Middle frontal gyrus (tissue), 1 donor: Measurements from ENCODE around the gene ICOS.

Source experiments
- DNase-seq: peaks from one replicate; pipeline ENCODE4 v3.0.0-alpha.2; 2015; ENCODE audit warnings: low spot score; ENCODE audit errors: extremely low spot score

Gene ICOS, protein sequence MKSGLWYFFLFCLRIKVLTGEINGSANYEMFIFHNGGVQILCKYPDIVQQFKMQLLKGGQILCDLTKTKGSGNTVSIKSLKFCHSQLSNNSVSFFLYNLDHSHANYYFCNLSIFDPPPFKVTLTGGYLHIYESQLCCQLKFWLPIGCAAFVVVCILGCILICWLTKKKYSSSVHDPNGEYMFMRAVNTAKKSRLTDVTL

DNA sequence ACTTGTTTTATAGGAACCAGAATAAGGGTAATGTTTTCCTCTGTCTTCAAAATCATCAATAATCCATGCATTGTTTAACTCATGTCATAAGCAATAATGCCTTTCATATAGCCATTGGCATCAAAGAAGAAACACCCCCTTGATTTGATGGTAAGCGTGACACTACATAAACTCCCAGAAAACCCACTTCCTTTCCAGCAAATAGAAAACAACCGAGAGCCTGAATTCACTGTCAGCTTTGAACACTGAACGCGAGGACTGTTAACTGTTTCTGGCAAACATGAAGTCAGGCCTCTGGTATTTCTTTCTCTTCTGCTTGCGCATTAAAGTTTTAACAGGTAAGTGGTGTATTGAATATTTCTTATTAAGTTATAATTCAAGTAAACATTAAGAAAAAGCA is at the start of gene ICOS:
ICOS (plus strand) TSS at position 229 of the 400 bp plus-strand sequence; CDS start at position 281, 52 bp downstream.
- no peak for DNase-seq

DNA sequence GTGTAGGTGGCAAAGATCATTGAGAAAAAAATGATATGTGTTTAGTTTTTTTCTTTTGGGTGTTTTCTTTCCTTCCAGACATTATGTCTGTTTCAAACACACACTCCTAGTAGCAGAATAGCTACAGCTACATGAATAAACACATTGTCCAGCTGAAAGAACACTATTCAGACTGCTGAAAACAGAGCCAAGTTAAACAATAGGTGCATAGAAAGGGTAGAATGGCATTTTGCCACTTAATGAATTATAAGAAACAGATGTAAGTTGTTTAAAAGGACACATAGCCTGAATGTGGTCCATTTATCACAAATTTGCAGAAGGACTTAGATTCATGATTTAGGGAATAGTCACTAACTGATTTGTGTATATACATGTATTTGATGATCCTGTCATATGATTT is 48.9 kb upstream of the ICOS start:
- no peak for DNase-seq

DNA sequence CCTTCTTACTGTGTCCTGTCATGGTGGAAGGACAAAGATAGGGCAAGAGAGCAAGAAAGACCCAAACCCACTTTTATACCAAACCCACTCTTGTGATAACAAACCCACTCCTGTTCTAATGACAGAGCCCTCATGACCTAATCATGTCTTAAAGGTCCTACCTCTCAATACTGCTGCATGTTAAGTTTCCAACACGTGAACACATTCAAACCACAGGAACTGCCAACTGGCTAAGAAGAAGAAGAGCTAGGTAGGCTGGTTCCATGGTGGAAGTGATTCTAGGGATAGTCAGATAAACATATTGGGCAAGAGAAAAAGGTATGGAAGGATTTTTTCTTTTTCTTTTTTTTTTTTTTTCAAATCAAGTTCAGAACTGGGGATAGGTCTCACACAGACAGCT is 47.0 kb upstream of the ICOS start:
- DNase-seq: no peak

DNA sequence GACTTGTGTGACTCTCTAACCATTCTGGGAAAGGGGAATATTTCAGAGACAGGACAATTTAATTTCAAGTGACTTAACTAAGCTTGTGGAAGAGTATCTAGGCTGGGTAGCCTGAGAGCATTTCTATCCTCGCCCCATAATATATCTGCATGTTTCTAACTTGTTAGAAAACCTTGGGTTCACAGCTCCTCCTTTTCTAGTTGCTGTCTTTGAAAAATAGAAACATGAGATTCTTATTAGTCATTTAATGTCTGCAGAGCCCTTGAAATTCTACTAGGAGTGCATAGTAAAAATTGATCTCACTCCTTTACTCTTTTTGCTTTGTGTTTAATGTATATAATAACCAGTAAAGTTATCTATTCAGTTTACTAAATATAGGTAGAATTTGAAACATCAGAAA is 46.6 kb upstream of the ICOS start:
- no peak for DNase-seq

DNA sequence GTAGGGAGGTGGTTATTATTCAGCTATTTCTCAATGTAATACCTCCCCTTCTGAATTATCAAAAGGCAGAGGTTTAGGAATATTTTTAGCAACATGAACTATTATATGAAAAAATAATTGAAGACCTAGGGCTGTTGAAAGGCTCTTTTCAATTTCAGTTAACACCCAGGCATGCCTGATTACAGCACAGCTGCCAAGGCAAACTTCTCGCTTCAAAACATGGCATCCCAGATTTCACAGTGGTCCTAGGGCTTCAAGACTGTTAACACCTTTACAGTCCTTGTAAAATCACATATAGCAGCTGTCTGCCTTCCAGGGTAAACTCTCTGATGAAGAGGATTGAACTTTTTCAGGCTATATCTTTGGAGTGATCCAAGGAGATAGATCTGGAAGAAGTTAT is 45.8 kb upstream of the ICOS start:
- DNase-seq: no peak

DNA sequence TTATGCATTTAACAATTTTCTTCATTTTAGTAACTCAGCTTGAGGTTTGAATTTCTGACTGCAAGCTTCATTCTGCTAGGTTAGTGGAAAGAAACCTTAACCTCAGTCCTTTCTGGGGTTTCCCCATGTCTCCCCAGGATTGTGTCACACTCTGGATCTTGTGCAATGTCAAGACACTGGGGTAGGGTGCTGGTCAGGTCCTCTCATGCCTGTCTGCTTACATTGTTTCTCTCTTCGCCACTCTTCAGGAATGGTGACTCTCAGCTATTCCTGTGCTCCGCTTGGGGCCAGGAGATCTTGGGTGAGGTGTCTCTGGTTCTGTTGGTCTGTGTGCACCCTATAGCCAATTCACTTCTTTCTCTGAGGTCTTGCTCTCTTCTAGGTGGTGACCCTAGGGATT is 45.1 kb upstream of the ICOS start:
- no peak for DNase-seq

DNA sequence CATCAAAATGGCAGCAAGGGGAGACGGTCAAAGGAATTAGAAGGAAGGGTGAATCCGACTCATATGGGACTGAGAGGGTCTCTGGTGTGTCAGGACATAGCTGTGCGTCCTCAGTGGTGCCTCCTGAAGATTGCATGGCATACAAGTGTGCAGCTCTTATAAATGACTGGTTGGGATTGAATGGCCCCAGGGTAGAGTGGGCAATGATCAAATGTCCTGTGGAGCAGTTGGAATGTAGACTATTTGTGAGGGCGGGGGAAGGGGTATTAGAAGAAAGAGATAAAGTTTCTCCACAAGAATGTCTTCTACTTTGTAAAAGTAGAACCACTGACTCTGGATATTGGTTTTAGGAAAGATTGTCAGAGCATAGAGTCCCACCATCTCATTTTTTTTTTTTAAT is 44.4 kb upstream of the ICOS start:
- no peak for DNase-seq

DNA sequence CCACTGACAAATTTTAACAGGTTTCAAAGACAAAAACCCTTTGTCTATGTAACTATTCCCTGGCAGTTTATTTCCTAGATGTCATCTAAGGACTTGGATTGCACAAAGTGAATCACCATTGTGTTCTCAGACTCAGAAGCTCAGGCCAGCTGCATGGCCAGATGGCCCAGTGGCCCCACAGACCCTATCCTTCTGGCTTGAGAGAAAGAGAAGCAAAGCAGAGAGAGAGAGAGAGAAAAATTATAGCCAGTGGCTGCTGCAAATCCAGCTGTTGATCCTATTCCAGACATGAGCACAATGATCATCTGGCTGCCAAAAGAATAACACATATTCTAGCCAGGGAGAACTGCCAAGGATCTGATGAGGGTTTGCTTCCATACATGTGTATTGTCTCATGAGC is 43.2 kb upstream of the ICOS start:
- peak; percentile 60 for DNase-seq

DNA sequence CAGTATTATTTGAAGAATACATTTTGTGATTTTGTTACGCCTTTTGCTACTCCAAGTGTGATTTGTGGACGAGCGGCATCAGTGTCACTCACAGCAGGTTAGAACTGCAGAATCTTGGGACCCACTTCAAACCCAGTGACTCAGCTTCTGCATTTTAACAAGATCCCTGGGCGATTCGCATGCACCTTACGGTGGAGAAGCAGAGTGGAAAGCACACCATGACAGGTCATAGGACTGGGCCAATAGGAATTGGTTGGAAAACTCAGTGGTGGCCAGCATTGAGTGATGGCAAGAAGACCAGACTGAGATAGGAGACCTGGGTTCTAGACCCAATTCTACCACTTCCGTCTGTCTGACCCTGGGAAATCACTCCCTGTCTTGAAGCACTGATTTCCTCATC is 42.7 kb upstream of the ICOS start:
- no peak for DNase-seq

DNA sequence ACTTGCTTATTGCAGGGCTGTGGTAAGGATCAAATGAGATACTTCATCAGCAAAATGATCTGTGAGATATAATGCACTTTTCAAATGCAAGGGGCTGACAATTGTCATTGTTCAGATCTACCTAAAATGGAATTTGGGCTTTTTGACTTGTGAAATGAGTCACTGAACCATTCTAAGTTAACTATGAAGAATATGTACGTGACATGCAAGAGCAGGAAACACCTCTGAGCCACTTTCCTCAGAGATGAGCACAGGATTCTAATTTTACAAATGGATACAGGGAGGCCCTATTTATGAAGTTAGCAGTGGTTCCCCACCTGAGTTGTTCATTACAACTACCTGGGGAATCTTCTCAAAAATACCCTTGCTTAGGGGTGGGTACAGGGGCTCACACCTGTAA is 42.3 kb upstream of the ICOS start:
- DNase-seq: no peak

DNA sequence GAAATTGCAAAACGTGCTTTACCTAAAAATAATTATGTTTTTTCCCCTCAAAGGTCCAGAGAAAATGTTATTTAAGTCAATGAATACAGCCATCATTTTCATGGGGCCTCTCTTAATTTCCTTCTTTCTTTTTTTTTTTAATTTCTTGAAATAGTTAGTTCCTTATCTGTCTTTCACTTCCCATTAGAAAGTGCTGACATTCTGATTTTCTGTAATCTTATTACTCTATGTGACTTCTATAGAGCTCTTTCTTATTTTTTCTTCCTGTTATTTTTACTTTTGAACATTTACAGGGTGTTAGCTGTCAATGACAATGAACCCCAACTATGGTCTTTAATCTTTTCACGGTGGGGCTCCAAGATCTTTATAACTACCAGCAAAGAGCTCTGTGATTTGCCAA is 39.0 kb upstream of the ICOS start:
- no peak for DNase-seq

DNA sequence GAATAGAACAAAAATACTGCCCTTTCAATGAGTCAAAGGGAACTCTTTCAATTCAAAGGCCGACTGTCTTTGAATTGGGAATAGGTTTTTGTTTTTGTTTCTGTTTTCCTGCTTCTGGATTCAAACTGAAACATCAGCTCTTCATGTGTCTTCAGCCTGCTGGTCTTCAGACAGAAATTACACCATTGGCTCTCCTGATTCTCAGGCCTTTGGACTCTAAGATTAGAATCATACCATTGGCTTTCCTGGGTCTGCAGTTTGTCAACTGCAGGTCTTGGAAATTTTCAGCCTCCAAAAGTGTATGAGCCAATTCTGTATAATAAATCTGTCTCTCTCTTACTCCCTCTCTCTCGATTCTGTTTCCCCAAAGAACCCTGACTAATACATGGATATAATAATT is 37.9 kb upstream of the ICOS start:
- no peak for DNase-seq

DNA sequence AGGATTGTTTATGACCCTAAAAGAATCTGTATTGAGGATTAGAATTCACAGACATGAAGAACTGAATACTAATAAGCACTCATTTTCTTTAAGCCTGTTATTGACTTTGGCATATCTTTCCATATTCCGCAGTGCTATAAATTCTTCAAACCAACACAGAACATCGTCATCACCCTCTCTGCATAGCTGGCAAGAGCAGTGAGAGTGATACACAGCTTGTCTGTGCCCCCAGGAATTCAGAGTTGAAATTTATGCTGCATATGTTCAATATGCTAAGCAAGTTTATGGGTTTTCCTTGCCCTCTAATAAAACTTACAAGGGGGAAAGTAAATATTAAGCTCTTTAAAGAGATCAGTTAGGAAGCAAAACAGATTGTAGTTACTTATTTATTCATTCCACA is 36.3 kb upstream of the ICOS start:
- DNase-seq: no peak

DNA sequence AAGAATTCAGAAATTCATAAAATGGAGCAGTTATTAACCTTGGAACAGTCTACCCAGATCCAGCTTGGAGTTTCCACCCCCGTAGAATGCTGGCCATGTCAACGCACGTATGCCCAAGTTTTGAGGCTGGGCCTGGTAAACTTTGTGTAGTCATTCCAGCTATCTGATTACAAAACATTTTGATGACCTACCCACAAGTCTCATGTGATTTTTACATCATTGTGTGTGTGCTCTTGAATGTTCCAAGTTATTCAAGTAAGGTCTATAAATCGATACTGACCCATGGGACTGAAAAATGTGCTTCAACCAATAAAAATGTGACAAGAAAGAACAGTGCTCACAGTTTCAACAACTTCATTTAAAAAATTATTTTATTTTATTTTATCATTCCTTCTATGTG is 32.5 kb upstream of the ICOS start:
- no peak for DNase-seq

DNA sequence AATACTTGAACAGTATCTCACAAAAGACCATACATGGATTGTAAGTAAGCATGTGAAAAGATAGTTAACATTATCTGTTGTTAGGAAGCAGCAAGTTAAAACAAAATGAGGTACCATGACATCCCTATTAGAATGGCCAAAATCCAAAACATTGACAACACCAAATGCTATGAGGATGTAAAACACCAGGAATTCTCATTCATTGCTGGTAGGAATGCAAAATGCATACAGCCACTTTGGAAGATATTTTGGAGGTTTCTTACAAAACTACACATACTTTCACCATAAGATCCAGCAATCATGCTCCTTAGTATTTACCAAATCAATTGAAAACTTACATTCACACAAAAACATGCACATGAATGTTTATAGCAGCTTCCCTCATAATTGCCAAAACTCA is 30.9 kb upstream of the ICOS start:
- DNase-seq: no peak

DNA sequence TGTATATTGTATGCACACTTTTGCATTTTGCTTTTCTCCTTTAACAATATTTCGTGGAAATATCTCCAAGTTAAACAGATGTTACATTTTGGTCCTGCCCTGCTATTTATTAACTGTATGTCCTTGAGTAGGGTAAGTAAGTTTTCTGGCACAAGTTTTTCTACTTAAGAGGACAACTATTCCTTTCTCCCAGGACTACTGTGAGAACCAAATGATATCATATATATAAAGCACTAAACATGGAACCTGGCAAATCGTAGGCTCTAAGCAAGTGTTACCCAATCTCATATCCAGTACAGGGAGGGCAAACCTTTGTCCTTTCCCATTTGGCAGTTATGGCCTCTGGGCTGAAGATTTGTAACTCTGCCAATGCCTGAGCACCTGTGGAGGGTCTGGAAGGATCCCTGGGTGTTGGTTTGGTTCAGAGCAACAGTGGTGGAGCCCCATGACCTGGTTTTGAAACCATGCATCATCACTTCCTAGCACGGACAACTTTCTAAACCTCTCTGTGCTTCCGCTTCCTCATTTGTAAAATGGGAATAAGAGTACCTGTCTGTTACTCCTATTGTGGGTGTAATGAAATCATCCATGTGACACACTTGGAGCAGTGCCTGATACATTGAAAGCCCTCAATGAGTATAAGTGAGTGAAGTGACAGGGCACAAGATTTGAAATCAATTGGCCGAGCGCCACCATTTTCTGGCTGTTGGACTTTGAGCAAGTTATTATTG is 28.3 kb upstream of the ICOS start:
- DNase-seq: no peak

DNA sequence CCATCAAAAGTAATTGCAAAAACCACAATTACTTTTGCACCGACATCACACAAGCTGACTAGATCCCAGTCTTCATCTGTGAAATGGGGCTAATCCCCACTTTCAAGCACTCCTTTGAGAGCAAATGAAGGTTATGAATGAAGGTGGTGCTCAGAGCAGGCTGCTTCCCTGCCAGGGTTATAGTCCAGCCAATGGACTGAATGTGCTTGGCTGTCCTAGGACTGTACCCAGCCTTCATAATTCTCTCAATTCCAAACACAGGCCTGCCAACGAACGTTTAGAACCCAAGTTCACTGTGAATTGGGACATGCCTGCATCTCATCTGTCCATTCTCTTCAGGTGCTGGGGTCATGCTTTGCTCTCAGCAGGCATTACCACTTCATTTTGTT is 27.8 kb upstream of the ICOS start:
- no peak for DNase-seq

DNA sequence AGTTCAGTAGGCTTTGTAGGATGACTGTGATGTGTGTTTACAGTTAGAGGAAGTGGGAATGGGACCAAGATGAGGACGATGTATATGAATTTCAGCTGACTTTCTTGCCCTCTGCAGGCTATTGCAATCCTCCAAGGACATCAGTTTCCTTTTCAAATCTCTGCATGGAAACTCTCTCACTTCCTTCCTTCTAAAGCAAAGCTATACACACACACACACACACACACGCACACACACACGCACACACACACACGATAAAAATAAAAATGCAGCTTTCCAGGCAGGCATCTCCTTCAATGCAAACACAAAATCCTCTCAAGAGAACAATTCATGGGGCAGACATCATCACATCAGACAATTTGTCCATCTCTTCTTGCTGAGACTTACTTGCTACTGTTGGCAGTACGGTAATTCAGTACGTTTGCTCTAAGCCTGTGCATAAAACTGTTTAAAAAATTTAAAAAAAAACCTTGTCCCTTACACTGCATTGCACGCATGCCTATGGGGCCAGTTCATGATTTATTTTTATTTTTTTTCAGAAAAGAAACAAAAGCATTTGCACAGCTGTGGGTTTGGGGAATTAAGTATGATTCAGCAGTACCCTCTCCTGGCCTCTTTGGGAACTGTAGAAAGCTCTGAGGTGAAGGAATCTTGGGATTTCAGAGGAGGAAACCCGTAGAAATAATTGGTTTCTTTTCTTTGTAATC is 27.1 kb upstream of the ICOS start:
- DNase-seq: peak; percentile 62

DNA sequence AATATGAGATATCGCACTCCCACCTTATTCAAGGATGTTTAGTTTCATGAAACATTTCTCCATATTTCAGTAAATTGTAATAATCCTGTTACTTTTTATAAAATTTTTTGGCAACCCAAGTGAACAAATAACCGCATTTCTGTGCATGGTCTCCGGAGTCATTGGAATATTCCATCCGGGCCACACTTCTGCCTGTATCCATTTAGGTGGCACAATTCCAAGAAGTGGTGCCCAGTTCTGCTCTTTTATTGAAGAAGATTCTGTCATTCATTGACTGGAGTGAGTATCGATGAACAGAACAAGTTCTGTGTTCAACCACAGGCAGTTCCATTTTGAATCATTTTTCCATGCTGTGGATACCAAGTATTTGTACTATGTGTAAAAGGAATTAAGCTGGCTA is 26.6 kb upstream of the ICOS start:
- DNase-seq: no peak

DNA sequence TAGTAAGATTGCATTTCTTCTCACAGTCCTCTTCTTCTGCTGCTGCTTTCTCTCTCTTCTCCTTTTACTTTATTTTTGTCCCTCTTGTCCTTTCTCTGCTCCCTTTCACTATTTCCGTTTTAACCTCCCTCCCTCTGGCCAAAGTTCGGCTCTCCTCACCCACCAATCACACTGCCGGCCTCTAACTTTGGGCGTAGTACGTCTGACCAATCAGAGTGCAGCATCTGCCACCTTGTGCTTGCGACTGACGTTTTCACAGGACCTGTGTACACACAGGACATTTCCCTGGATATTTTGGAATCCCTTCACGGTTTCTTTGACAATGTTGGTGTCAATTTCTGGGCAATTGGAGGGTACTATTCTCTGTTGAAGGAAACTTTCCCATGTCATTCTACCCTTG is 22.6 kb upstream of the ICOS start:
- DNase-seq: no peak

DNA sequence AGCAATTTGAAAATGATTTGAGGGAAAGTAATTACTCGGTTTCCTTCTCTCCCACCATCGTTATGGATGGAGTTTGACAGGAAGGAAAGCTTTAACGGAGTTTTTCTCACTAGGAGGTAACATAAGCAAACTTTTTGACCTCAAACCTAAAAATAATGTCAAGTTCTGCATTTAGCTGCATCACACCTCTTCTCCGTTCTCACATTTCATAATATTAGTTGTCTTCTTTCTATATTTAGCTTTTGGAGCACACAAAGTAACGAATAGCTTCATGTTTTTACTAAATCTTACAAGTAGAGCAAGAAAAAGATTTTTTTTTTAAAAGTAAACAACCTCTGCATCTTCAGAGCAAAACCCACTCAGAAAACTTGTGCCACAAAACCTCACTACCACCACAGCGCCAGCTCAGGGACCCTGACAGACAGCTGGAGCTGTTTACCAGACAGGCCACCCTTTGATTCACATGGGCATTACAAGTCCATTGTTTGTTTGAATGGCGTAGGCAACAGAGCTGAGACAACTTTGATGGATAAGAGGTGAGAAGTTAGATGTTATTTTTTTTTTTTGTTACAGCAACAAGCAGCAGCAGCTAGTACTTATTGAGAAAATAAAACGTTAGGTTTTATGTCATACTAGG is 21.9 kb upstream of the ICOS start:
- DNase-seq: no peak

DNA sequence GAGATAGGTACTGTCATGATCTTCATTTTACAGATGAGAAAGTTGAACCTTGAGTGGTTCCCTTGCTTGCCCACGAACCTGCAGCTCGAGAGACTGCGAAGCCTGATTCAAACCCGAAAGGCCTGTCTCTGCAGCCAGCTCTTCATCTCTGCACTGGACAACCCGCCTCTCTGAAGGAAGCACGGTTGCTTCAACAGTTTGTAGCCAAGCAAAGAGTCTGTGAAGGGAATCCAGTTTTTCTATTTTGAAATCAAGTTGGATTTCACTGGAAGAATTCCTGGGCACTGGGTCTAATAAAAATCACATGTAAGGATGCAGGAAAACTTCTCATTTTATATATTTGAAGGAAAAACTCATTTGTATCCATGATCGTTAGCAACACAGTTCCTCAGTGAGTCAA is 21.3 kb upstream of the ICOS start:
- no peak for DNase-seq
